Measurements from ENCODE around the gene PMEL.

PMEL gene

GRCh38 chr12:55970775-55971174, 4.9 kb upstream of the PMEL start:
- DNase-seq (ENCODE audit: insufficient read length, low spot score) (no peak), FAIRE-seq (no peak)
- TF ChIP-seq POU2F2 (IDR thresholded peaks at IDR 0.05; ENCODE audit: low read depth, low read length) (no peak), SPI1 (IDR thresholded peaks at IDR 0.05; ENCODE audit: low read depth, low read length) (no peak), POLR2A (IDR thresholded peaks at IDR 0.05; ENCODE audit: low read depth, low read length) (no peak), TAF1 (IDR thresholded peaks at IDR 0.05; ENCODE audit: low read depth, low read length) (no peak), POLR2AphosphoS5 (IDR thresholded peaks at IDR 0.05; ENCODE audit: low read depth, low read length) (no peak), PAX5 (IDR thresholded peaks at IDR 0.05; ENCODE audit: insufficient read depth, low read length, severe bottlenecking) (no peak)

- FAIRE-seq = no peak
- no peak for TF ChIP-seq POLR2AphosphoS5 (IDR thresholded peaks at IDR 0.05; ENCODE audit: low read depth, low read length)
- no peak for TF ChIP-seq POU2F2 (IDR thresholded peaks at IDR 0.05; ENCODE audit: low read depth, low read length)
- no peak for TF ChIP-seq TAF1 (IDR thresholded peaks at IDR 0.05; ENCODE audit: low read depth, low read length)
- TF ChIP-seq PAX5 (IDR thresholded peaks at IDR 0.05; ENCODE audit: insufficient read depth, low read length, severe bottlenecking) = no peak
- TF ChIP-seq POLR2A (IDR thresholded peaks at IDR 0.05; ENCODE audit: low read depth, low read length) = no peak
- TF ChIP-seq SPI1 (IDR thresholded peaks at IDR 0.05; ENCODE audit: low read depth, low read length) = no peak
- no peak for DNase-seq (ENCODE audit: insufficient read length, low spot score)
Observed at GRCh38 chr12:55969356-55969755, 3.5 kb upstream of the PMEL start.

GRCh38 chr12:55966408-55967281, 803 bp upstream of the PMEL start, which contains the start of gene CDK2:
Gene CDK2, plus strand, starts transcription at chr12:55966830. Its CDS starts 179 bp downstream, at chr12:55967009.
- no peak; the same call in 1 of the 2 replicates for TF ChIP-seq TAF1 (IDR thresholded peaks at IDR 0.05; ENCODE audit: low read depth, low read length)
- peak; percentile 56; the same call in 1 of the 2 replicates for TF ChIP-seq POLR2AphosphoS5 (IDR thresholded peaks at IDR 0.05; ENCODE audit: low read depth, low read length)
- TF ChIP-seq POLR2A (IDR thresholded peaks at IDR 0.05; ENCODE audit: low read depth, low read length) = peak; percentile 70
- peak; percentile 73 for DNase-seq (ENCODE audit: insufficient read length, low spot score)
- peak; percentile 26 for FAIRE-seq

GRCh38 chr12:55965240-55965639, 602 bp downstream of the PMEL start:
- no peak for TF ChIP-seq POLR2AphosphoS5 (IDR thresholded peaks at IDR 0.05; ENCODE audit: low read depth, low read length)
- TF ChIP-seq PAX5 (IDR thresholded peaks at IDR 0.05; ENCODE audit: insufficient read depth, low read length, severe bottlenecking) = no peak
- no peak for TF ChIP-seq POLR2A (IDR thresholded peaks at IDR 0.05; ENCODE audit: low read depth, low read length)
- TF ChIP-seq SPI1 (IDR thresholded peaks at IDR 0.05; ENCODE audit: low read depth, low read length) = no peak
- no peak for TF ChIP-seq POU2F2 (IDR thresholded peaks at IDR 0.05; ENCODE audit: low read depth, low read length)
- TF ChIP-seq TAF1 (IDR thresholded peaks at IDR 0.05; ENCODE audit: low read depth, low read length) = no peak
- FAIRE-seq (no peak), DNase-seq (ENCODE audit: insufficient read length, low spot score) (no peak)

GRCh38 chr12:55963760-55964159, 2.1 kb downstream of the PMEL start:
- DNase-seq (ENCODE audit: insufficient read length, low spot score) (no peak), FAIRE-seq (no peak)
- TF ChIP-seq PAX5 (IDR thresholded peaks at IDR 0.05; ENCODE audit: insufficient read depth, low read length, severe bottlenecking) (no peak), POLR2A (IDR thresholded peaks at IDR 0.05; ENCODE audit: low read depth, low read length) (no peak), POLR2AphosphoS5 (IDR thresholded peaks at IDR 0.05; ENCODE audit: low read depth, low read length) (no peak), SPI1 (IDR thresholded peaks at IDR 0.05; ENCODE audit: low read depth, low read length) (no peak), TAF1 (IDR thresholded peaks at IDR 0.05; ENCODE audit: low read depth, low read length) (no peak), POU2F2 (IDR thresholded peaks at IDR 0.05; ENCODE audit: low read depth, low read length) (no peak)

GRCh38 chr12:55957106-55957859, 8.6 kb downstream of the PMEL start:
- DNase-seq (ENCODE audit: insufficient read length, low spot score) (no peak), FAIRE-seq (no peak)
- TF ChIP-seq PAX5 (IDR thresholded peaks at IDR 0.05; ENCODE audit: insufficient read depth, low read length, severe bottlenecking) (no peak), TAF1 (IDR thresholded peaks at IDR 0.05; ENCODE audit: low read depth, low read length) (no peak), POU2F2 (IDR thresholded peaks at IDR 0.05; ENCODE audit: low read depth, low read length) (no peak), POLR2A (IDR thresholded peaks at IDR 0.05; ENCODE audit: low read depth, low read length) (no peak), POLR2AphosphoS5 (IDR thresholded peaks at IDR 0.05; ENCODE audit: low read depth, low read length) (no peak), SPI1 (IDR thresholded peaks at IDR 0.05; ENCODE audit: low read depth, low read length) (no peak)

- DNase-seq (ENCODE audit: insufficient read length, low spot score) = no peak
- no peak for FAIRE-seq
- TF ChIP-seq TAF1 (IDR thresholded peaks at IDR 0.05; ENCODE audit: low read depth, low read length) = no peak
Observed at GRCh38 chr12:55955800-55956508, 9.9 kb downstream of the PMEL start.

- no peak for FAIRE-seq
- TF ChIP-seq POU2F2 (IDR thresholded peaks at IDR 0.05; ENCODE audit: low read depth, low read length) (no peak), POLR2A (IDR thresholded peaks at IDR 0.05; ENCODE audit: low read depth, low read length) (no peak), POLR2AphosphoS5 (IDR thresholded peaks at IDR 0.05; ENCODE audit: low read depth, low read length) (no peak), TAF1 (IDR thresholded peaks at IDR 0.05; ENCODE audit: low read depth, low read length) (no peak), SPI1 (IDR thresholded peaks at IDR 0.05; ENCODE audit: low read depth, low read length) (no peak), PAX5 (IDR thresholded peaks at IDR 0.05; ENCODE audit: insufficient read depth, low read length, severe bottlenecking) (no peak)
- no peak for DNase-seq (ENCODE audit: insufficient read length, low spot score)
Observed at GRCh38 chr12:55955344-55955743, 10.5 kb downstream of the PMEL start.

- FAIRE-seq = no peak
- no peak for TF ChIP-seq PAX5 (IDR thresholded peaks at IDR 0.05; ENCODE audit: insufficient read depth, low read length, severe bottlenecking)
- no peak for TF ChIP-seq POLR2A (IDR thresholded peaks at IDR 0.05; ENCODE audit: low read depth, low read length)
- TF ChIP-seq TAF1 (IDR thresholded peaks at IDR 0.05; ENCODE audit: low read depth, low read length) = no peak
- TF ChIP-seq POLR2AphosphoS5 (IDR thresholded peaks at IDR 0.05; ENCODE audit: low read depth, low read length) = no peak
- no peak for TF ChIP-seq POU2F2 (IDR thresholded peaks at IDR 0.05; ENCODE audit: low read depth, low read length)
- no peak for TF ChIP-seq SPI1 (IDR thresholded peaks at IDR 0.05; ENCODE audit: low read depth, low read length)
- no peak for DNase-seq (ENCODE audit: insufficient read length, low spot score)
Observed at GRCh38 chr12:55946553-55946952, 19.3 kb downstream of the PMEL start.
